Panc1 (cell line): Measurements from ENCODE around the gene SUPT20HL1.
"Not testable (repeated sequence)": the region's sequence is repeated elsewhere in the genome, so short reads cannot be mapped to it uniquely, and the experiment has no call there.

Experiments
- CTCF ChIP-seq: fragments of 450-650 bp; IDR thresholded peaks from 2 replicates; pipeline ENCODE4 v1.5.1; 2017; ENCODE audit warnings: mild to moderate bottlenecking
- POLR2AphosphoS5 ChIP-seq: IDR thresholded peaks from 2 replicates; pipeline ENCODE4 v1.6.1; 2012; ENCODE audit warnings: mild to moderate bottlenecking, low read depth, low read length, moderate library complexity
- TCF7L2 ChIP-seq: IDR thresholded peaks from 2 replicates; pipeline ENCODE4 v1.6.1; 2011; ENCODE audit warnings: mild to moderate bottlenecking, low read depth, low read length, inconsistent platforms

GRCh38 chrX:24311507-24312248 is 48.8 kb upstream of the SUPT20HL1 start:
- TF ChIP-seq POLR2AphosphoS5, CTCF, TCF7L2: not testable (repeated sequence)
